C4-2B (cell line): ENCODE measurements around the gene APMAP.
"Not testable (repeated sequence)": the region's sequence is repeated elsewhere in the genome, so short reads cannot be mapped to it uniquely, and the experiment has no call there.

Source experiments
- CTCF ChIP-seq: fragments of 450-650 bp; conservative IDR thresholded peaks from 2 replicates; pipeline ENCODE4 v1.5.1; 2017; ENCODE audit warnings: mild to moderate bottlenecking
- ZFX ChIP-seq: fragments of 450-650 bp; IDR thresholded peaks from 2 replicates; pipeline ENCODE4 v1.6.1; 2017

GRCh38 chr20:24920706-24921105 is 71.8 kb downstream of the APMAP start:
- not testable (repeated sequence) for TF ChIP-seq CTCF, ZFX
